NCI-H345 treated with DMSO at 0.1 percent for 48 hours (cell line): ENCODE results near the gene PIK3C2B.
A peak's percentile ranks its signal among the peaks of the same experiment; 100 is the strongest.

Experiments
- DNase-seq: peaks from one replicate; lab custom pipeline; 2025; ENCODE audit not compliant: unreplicated experiment; lab: John Stamatoyannopoulos, UW

Gene PIK3C2B

GRCh38 chr1:204446413-204447111 is 48.0 kb downstream of the PIK3C2B start:
- peak; percentile 65 for DNase-seq

DNA sequence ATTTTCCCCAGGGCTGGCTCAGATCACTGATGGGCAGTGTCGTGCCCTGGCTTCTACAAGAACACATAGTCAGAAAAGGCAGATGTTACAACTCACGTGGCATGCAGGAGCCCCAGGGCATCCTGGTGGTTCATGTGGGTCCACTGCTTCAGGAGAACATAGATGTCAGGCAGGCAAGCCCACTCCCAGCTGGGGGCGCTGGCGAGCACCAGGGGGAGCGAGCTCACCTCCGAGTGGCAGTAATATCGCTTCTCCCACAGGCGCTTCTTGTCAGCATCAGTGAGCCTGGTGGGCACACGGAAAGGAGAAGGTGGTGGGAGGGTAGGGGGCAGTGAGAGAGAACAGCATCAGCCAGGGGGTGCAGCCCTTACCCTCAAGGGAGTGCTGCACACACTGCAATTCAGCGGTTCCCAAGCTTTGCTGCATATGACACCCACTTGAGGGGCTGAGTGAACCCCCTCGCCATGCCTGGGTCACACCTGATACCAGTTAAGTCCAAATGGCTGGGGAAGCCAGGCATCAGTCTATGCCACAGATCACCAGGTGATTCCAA is 48.7 kb downstream of the PIK3C2B start:
- no peak for DNase-seq
